GM18498 (cell line): ENCODE results near the gene EN2.
"Not testable (repeated sequence)": the region's sequence is repeated elsewhere in the genome, so short reads cannot be mapped to it uniquely, and the experiment has no call there.

Experiments used
- ATAC-seq: cut with Tn5 transposase; IDR thresholded peaks from one replicate; pipeline ENCODE4 v1.9.1; 2021; ENCODE audit warnings: mild to moderate bottlenecking, moderate library complexity; ENCODE audit not compliant: unreplicated experiment

The EN2 gene

GRCh38 chr7:155425887-155426286, 32.0 kb upstream of the EN2 start:
- no peak for ATAC-seq

DNA sequence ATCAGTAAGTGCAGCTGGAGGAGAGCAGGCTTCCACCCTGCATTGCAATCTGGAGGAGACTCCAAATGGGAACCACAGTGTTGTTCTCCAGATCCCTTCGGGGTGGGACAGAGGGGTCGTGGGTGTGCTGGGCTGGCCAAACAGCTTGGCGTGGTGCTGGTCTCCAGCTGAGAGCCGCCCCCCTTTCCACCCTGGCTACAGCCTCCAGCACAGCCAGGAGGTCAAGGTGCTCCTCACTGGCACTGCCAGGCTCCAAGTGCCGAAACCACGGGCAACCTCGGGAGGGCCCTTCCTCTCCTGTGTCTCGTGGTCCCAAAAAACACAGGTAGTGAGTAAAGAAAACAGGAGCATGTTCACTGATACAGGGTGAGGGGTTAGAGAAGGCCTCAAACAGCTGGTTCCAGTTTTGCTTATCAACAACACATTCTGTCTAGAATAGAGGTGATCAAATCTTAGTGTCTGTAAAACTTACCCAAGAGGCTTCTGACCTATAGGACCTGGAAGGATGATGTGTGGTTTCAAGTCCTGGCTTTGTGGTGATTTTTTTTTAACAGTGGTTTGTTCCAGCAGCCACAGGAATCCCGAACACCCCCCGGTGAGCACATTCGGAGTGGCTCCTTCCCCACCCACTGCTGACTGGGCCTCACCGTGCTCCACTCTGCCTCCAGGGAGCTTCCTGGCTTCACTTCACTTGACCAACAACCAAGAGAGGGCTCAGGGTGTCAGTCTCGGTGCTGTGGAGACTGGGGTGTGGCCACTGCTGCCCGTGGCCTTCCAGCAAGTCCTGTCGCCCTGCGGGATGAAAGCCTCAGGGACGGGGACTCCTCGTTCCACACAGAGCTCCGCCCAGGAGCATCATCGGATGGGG, 31.2 kb upstream of the EN2 start:
- ATAC-seq, result no peak

DNA sequence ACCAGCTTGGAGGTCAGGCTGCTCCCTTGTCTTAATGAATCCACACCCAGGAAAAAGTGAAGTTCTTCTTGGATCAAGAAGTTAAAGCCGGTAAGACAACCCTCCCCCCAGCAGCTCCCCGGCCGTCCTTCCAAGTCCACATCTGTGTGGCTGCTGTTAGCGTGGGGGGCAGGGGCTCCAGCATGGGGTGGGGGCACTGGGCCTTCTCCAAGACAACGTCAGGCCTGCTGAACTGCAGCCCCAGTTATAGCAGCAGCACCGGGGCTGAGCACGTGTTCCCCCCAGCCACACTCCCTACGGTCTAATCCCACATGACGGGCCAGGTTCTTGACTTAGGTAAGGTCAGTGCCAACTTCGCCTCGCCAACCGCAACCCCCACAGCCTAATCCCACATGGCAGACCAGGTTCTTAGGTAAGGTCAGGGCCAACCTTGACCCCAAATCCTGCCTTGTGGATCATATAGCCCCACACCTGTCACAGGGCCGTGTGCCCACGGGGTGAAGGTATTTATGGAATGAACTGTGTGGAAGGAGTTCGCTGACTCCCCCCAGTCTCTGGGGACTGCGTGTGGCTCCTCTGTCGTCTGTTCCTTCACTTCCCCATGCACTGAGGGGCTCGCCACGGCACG, 30.4 kb upstream of the EN2 start:
- ATAC-seq, result no peak

- ATAC-seq, result no peak
These were observed 29.6 kb upstream of the EN2 start for GRCh38 chr7:155428171-155428834.

DNA sequence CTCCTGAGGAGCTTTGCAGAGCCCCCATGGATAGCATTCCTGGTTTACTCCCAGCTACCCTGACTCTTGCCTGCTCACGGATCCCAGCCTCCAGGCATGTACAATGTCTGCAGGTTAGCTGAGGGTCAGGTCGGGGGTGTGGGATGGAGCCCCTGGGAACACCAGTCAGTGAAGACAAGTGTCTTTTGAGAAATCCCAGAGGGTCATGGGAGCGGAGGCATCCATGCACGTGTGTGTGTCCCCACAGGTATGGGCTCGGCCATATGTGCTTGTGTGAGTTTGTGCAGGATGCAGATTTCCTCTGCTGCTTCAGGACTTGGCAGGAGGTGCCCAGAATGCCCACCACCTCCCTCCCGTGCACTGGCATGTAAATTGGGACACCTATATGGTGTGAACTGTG, 28.3 kb upstream of the EN2 start:
- no peak for ATAC-seq

- ATAC-seq, result no peak
These were observed 27.3 kb upstream of the EN2 start for GRCh38 chr7:155430606-155431005.

DNA sequence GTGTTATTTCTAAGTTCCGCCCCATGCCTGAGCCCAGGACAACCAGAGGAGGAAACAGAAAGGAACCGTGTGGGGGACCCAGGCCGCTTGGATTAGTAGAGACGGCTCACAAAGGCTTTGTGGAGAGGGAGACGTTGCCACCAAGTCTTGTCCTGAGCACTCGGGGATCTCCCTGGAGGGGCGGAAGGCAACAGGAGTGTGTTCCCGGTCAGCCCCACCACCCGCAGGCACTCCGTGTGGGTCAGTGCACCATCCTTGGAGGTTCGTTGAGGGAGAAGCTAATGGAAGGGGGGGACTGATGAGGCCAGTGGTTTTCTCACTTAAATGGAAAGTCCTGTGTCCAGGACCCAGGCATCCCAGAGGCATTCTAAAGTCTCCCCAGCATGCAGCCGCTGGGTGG, 26.7 kb upstream of the EN2 start:
- no peak for ATAC-seq

DNA sequence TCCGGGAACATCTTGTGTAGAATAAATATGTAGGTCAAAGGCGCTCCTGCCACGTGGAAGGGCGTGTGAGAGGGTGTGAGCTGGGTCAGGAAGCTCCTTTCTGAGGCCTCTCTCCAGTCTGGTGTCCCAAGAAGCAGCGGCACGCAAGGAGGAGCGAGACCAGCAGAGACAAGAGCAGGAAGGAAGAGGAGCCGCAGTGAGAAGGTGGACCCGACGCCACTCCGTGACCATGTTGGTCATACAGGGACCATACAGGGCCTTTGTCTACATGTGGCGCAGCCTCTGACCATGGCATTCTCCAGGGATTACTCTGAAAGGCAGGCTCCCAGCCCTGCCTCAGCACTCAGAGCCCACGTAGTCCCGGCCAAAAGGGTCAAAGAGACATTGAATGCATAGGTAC, 26.2 kb upstream of the EN2 start:
- ATAC-seq, result no peak

DNA sequence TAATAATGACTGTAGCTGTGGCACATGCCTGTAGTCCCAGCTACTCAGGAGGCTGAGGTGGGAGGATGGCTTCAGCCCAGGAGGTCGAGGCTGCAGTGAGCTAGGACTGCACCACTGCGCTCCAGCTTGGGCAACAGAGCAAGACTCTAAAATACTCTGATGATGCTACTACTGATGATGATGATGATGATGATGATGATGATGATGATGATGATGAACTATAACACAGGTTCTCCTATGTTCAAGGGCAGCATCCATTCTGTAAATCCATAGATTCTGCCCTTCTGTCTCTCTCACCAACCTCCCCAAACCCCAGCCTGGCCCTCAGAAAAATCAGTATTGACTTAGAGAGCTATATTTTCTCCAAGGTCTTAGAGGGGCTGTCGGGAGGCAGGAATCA, 22.8 kb upstream of the EN2 start:
- no peak for ATAC-seq

DNA sequence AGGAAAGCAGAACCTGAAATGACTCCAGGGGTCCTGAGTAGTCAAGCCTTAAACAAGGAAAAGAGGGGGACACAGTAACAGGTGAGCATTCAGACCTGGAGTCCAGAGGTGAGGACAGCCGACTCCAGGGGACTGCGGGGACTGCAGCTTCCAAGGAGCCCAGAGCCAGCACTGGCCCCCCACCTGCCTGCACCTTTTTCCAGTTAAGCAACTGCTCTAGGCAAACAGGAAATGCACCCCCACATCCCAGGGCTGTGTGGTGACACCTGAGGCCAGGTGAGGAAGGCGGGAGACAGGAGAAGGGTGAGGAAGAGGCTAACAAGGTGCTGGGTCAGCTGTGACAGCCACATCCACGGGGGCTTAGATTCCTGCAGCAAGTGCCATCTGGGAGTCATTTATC, 20.1 kb upstream of the EN2 start:
- ATAC-seq, result no peak

- ATAC-seq, result no peak
These were observed 19.2 kb upstream of the EN2 start for GRCh38 chr7:155438777-155439176.

DNA sequence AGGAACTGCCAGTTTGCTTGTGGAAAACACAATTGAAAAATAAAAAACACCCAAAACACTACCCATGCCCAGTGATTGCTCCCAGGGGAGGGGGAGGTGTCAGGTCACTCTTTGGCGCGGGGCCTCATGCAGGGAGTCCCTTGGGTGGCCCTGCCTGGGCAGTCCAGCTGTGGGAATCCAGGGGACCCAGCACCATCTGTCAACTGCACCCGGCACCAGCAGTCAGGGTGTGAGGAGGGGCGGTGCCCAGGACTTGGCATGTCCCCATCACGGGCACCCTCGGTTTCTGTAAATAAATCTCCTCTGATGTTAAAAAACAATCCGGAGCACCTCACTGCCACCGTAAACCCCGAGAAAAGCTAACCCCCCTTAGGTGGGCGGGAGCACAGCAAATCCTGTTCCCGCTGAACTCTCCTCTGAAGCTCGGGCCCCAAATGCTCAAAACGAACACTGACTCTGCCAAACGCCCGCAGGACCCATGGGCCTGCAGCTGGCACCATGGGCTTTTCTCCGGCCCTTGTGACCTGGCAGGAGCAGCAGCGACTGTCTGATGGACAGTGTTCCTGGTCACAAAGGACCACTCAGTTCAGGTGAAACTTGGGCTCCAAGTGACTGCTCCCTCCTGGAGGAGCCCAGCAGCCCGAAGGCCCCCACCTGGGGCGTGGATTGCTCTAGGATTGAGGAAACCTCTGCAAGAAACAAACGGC, 18.5 kb upstream of the EN2 start:
- ATAC-seq, result no peak

GRCh38 chr7:155440018-155440410, 17.9 kb upstream of the EN2 start:
- no peak for ATAC-seq

DNA sequence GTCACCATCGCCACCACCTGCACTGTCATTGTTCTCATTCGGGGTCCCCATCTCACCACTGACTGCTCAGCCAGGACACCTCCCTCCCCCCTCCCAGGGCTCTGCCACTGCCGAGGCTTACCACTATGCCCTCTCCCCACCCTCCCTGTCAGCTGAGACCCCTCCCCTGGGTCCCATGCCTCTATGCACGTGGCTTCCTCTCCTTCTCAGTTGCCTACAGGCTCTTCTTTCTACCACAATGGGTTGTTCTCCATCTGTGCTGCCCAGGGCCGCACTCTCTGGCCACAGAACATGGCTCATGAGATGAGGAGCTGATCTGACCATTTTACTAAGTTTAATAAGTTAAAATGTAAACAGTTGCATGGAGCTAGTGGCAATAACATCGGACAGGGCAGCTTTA, 16.1 kb upstream of the EN2 start:
- no peak for ATAC-seq

GRCh38 chr7:155444746-155445145, 13.2 kb upstream of the EN2 start:
- no peak for ATAC-seq

DNA sequence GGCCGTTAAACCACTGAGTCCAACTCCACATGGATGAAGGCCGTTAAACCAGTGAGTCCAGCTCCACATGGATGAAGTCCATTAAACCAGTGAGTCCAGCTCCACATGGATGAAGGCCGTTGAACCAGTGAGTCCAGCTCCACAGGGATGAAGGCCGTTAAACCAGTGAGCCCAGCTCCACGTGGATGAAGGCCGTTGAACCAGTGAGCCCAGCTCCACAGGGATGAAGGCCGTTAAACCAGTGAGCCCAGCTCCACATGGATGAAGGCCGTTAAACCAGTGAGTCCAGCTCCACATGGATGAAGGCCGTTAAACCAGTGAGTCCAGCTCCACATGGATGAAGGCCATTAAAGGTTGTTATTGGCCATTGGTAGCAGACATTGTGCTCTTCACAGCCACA, 12.3 kb upstream of the EN2 start:
- ATAC-seq, result not testable (repeated sequence)

- ATAC-seq, result no peak
These were observed 10.3 kb upstream of the EN2 start for GRCh38 chr7:155447603-155448002.

DNA sequence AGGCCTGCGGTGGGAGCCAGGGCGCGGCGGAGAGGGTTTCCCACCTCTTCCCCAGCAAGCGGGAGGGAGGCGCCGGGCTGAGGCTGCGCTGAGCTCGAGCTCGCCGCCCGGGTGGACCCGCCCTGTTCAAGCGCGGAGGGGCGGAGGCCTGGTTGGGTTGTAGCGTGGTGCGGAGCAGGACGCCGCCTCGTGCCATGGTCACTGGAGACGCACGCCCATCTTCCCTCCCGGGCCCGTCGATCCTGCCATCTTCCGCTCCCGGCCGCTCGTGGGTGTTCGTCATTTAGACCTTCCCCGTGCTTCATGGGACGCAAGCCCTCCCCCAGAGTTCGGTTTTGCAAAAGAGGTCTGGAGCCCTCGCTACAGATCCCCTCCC, 9.3 kb upstream of the EN2 start:
- ATAC-seq, result no peak

- no peak for ATAC-seq
These were observed 8.7 kb upstream of the EN2 start for GRCh38 chr7:155449008-155449868.

DNA sequence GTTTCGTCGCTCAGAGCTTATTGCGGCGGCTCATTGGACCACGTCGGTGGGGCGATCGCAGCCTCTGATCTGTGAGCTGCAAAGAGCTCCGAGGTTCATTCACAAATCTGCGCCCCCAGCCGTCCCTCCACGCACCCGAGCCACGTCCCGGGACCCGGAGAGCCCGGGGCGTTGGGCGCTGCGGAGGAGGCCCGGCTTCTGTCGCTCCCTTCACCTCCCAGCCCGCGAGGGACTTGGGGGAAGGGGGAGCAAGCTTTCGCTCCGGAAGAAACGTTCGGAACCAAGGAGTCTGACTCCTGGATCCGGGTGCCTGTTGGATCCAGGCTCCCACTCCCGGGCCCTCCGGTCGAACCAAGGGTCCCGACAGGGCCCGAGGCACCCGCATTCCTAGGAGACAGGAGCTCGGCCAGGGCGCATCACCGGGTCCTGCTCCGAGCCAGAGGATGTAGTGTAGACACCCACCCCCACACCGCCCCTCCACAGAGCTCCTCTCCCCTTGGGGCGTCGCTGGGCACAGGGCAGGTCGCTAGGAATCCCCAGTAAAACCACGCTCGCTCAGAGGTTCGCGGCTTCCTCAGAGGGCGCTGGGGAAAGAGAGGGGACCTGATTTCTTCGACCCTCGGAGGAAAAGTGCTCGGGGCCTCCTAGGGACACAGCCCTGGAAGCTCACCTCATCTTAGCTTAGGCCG, 7.9 kb upstream of the EN2 start:
- no peak for ATAC-seq
